T-helper 1 cell treated with Interleukin-12 subunit alpha and Interleukin-12 subunit beta and Interleukin-4 antibody, amounts not matched to agents 30 μg/mL and 1 μg/mL, for 36 hours (primary cell): Measurements from ENCODE around the gene TENM4.

ENCODE experiments used
- H3K27ac Mint-ChIP-seq: one replicate; pipeline ENCODE4 v1.8.0; 2021; ENCODE audit warnings: mild to moderate bottlenecking, mixed read lengths
- H3K27me3 Mint-ChIP-seq: one replicate; pipeline ENCODE4 v1.8.0; 2021; ENCODE audit warnings: low read depth, mixed read lengths
- H3K36me3 Mint-ChIP-seq: one replicate; pipeline ENCODE4 v1.8.0; 2021; ENCODE audit warnings: low read depth, mixed read lengths
- H3K4me1 Mint-ChIP-seq: one replicate; pipeline ENCODE4 v1.8.0; 2021; ENCODE audit warnings: low read depth, mixed read lengths
- H3K4me3 Mint-ChIP-seq: one replicate; pipeline ENCODE4 v1.8.0; 2021; ENCODE audit warnings: mild to moderate bottlenecking, moderate library complexity, mixed read lengths
- H3K9me3 Mint-ChIP-seq: one replicate; pipeline ENCODE4 v1.8.0; 2021; ENCODE audit warnings: mixed read lengths

Gene TENM4

GRCh38 chr11:79018371-79018849, 422.4 kb downstream of the TENM4 start:
- Mint-ChIP-seq H3K27ac (no peak overlapping the region), H3K27me3 (peaks cover 14% of the 10 kb centered on the region), H3K9me3 (no peaks in the 10 kb centered on the region), H3K4me1 (no peaks in the 10 kb centered on the region), H3K36me3 (no peaks in the 10 kb centered on the region), H3K4me3 (no peak overlapping the region)

GRCh38 chr11:79017811-79018210, 423.0 kb downstream of the TENM4 start:
- H3K4me1 Mint-ChIP-seq: no peaks in the 10 kb centered on the region
- no peaks in the 10 kb centered on the region for H3K9me3 Mint-ChIP-seq
- no peaks in the 10 kb centered on the region for H3K36me3 Mint-ChIP-seq
- H3K4me3 Mint-ChIP-seq: no peak overlapping the region
- peaks cover 13% of the 10 kb centered on the region for H3K27me3 Mint-ChIP-seq
- H3K27ac Mint-ChIP-seq: no peak overlapping the region

DNA sequence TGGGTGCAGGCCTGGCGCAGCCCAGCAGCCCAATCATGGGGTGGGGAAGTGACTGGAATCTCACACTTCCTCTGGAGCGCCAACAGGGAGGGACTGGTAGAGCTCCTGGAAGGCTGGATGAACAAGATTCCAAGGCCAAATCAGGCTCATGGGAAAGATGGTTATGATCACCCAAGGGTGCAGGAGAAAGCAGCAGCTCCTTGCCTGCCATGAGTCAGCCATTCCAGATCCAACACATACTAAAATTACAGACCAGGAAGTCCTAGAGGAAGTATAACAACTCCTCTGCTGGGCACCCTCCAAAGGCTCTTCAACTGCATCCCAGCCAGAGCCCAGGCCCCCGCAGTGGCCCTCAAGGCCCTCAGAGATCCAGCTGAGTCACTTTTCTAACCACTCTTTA, 427.3 kb downstream of the TENM4 start:
- H3K36me3 Mint-ChIP-seq: no peaks in the 10 kb centered on the region
- no peaks in the 10 kb centered on the region for H3K9me3 Mint-ChIP-seq
- H3K4me3 Mint-ChIP-seq: no peak overlapping the region
- no peaks in the 10 kb centered on the region for H3K4me1 Mint-ChIP-seq
- peaks cover 8% of the 10 kb centered on the region for H3K27me3 Mint-ChIP-seq
- no peak overlapping the region for H3K27ac Mint-ChIP-seq

DNA sequence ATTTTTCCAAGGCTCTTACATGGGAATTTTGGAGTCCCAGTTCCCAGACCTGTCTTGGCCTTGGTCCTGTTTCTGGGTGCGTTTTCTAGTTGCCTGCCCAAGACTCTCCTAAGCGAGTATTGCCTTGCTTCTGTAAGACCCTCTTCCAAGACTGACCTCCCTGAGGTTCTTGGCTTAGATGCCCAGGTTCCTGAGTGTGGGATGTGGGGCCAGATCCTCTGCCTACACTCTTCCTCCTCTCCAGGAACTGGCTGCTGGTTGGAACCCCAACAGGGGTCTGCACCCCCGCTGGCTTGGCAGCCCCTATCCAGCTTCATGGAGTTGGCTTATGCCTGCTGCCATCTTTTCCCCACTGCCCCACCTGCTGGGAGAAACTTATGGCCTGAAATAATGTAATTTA, 429.5 kb downstream of the TENM4 start:
- H3K27ac Mint-ChIP-seq: no peak overlapping the region
- no peaks in the 10 kb centered on the region for H3K4me1 Mint-ChIP-seq
- no peaks in the 10 kb centered on the region for H3K9me3 Mint-ChIP-seq
- no peak overlapping the region for H3K4me3 Mint-ChIP-seq
- H3K36me3 Mint-ChIP-seq: no peaks in the 10 kb centered on the region
- H3K27me3 Mint-ChIP-seq: peaks cover 8% of the 10 kb centered on the region

DNA sequence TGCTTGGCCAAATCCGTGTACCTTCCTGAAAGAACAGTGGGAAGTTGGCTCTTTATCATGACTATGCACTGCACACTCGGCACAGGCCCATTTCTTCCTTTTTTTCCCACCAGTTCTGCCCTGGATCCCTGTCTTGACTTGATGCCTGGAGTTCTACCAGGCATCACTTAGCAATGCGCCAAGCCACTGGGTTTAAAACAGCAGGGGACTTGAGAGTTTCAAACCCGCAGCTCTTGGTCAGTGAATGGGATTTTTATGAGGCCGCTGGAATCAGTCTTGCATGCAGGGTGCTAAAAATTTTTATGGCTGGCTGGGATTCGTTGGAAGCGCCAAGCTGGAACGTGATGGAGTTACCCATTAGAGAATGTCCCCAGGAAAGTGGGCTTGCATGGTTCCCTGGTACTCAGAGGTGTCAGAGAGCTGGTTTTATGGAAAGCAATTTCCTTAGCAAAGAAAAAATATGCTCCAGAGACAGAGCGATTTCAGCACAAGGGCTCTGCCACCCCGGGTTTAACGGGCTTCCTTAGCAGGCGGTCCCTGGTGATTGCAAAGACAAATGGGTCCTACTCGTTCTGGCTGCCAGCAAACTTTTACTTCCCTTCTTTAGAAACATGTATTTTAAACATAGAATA, 432.9 kb downstream of the TENM4 start:
- no peaks in the 10 kb centered on the region for H3K4me1 Mint-ChIP-seq
- no peaks in the 10 kb centered on the region for H3K36me3 Mint-ChIP-seq
- no peak overlapping the region for H3K4me3 Mint-ChIP-seq
- H3K27me3 Mint-ChIP-seq: no peaks in the 10 kb centered on the region
- no peaks in the 10 kb centered on the region for H3K9me3 Mint-ChIP-seq
- H3K27ac Mint-ChIP-seq: no peak overlapping the region

- no peak overlapping the region for H3K4me3 Mint-ChIP-seq
- no peaks in the 10 kb centered on the region for H3K27me3 Mint-ChIP-seq
- no peaks in the 10 kb centered on the region for H3K9me3 Mint-ChIP-seq
- H3K4me1 Mint-ChIP-seq: no peaks in the 10 kb centered on the region
- no peak overlapping the region for H3K27ac Mint-ChIP-seq
- H3K36me3 Mint-ChIP-seq: no peaks in the 10 kb centered on the region
These were observed 434.0 kb downstream of the TENM4 start for GRCh38 chr11:79006854-79007253.

- Mint-ChIP-seq H3K4me1 (no peaks in the 10 kb centered on the region), H3K27ac (no peak overlapping the region), H3K36me3 (no peaks in the 10 kb centered on the region), H3K27me3 (no peaks in the 10 kb centered on the region), H3K4me3 (no peak overlapping the region), H3K9me3 (peaks cover 18% of the 10 kb centered on the region)
These were observed 444.8 kb downstream of the TENM4 start for GRCh38 chr11:78996007-78996406.

DNA sequence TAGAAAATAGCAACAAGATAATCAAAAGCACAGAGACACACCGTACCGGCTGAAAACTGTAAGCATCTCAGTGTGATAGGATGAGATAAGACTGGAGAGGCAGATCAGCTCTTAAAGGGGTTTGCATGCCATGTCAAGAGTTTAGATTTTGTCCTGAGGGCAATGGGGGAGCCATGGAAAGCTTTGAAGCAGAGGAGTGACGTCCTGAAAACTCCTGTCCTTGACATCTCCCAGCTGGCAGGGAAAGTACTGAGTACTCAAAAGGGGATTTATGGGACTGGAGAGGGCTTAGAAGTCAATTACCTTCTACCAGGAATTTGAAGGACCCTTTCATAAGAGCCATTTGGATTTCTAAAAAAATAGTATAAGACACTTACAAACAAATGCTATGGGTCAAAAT, 445.7 kb downstream of the TENM4 start:
- H3K27me3 Mint-ChIP-seq: no peaks in the 10 kb centered on the region
- no peak overlapping the region for H3K4me3 Mint-ChIP-seq
- no peaks in the 10 kb centered on the region for H3K4me1 Mint-ChIP-seq
- H3K27ac Mint-ChIP-seq: no peak overlapping the region
- peaks cover 18% of the 10 kb centered on the region for H3K9me3 Mint-ChIP-seq
- H3K36me3 Mint-ChIP-seq: no peaks in the 10 kb centered on the region

DNA sequence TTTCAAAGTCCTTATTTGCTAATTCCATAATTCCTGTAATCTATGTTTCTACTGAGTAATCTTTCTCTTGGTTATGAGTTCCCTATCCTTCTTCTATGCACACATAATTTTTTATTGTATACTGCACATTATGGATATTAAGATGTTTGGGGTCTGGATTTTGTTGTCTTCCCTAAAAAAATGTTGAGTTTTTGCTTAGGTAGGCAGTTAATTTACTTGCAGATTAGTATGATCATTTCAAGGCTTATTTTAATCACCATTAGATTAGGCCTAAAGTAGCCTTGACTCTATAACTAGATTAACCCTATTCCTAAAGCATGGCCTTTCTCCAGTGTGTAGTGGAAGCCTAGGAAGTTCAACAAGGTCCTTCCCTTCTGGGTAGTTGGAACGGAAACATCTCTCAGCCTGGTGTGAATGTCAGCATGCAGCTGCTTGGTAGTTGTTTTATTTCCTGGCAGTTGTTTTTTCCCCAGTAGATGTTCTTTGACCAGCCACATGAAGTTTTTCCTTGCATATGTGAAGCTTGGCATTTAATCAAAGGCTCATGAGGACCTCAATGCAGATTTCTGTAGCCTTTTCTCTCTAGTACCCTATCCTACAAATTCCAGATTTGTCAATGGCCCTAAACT, 446.9 kb downstream of the TENM4 start:
- no peaks in the 10 kb centered on the region for H3K27me3 Mint-ChIP-seq
- H3K4me1 Mint-ChIP-seq: no peaks in the 10 kb centered on the region
- H3K4me3 Mint-ChIP-seq: no peak overlapping the region
- H3K36me3 Mint-ChIP-seq: no peaks in the 10 kb centered on the region
- no peak overlapping the region for H3K27ac Mint-ChIP-seq
- peaks cover 7% of the 10 kb centered on the region for H3K9me3 Mint-ChIP-seq

DNA sequence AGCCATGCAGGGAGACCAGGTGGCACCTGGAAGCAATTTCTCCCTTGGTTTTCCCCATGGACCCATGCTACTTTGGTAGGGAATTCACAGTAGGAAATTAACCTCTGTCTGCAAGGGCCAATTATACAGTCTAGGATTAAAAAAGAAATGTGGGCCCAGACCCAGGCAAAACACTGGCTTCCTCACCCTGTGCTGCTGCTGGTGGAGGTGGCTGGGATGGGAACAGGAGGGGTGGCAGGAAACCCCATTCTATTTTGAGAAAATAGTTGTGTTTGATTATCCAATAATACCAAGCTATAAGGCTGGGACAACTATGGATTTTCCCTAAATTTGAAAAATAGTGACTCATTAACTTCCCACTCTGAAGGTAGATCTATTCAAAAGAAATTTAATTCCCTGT, 449.1 kb downstream of the TENM4 start:
- H3K36me3 Mint-ChIP-seq: no peaks in the 10 kb centered on the region
- H3K9me3 Mint-ChIP-seq: no peaks in the 10 kb centered on the region
- no peak overlapping the region for H3K27ac Mint-ChIP-seq
- no peak overlapping the region for H3K4me3 Mint-ChIP-seq
- H3K27me3 Mint-ChIP-seq: no peaks in the 10 kb centered on the region
- no peaks in the 10 kb centered on the region for H3K4me1 Mint-ChIP-seq

DNA sequence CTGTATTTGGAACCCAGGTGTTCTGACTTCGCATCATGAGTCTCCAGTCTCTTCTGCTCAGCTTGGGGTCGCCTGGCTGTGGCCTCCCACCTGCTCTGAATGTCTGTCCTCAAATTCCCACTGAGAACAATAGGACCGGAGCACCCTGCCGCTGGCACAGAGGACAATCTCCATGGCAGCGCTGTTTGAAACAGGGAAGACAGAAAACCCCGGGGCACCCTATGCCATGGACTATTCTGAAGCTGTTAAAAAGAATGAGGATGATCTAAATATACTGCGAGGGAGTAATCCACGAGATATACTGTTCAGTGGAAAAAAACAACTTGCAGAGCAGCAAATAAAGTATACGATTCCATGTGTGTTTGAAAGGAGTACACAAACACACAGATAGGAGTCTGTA, 450.6 kb downstream of the TENM4 start:
- no peaks in the 10 kb centered on the region for H3K36me3 Mint-ChIP-seq
- H3K9me3 Mint-ChIP-seq: no peaks in the 10 kb centered on the region
- no peaks in the 10 kb centered on the region for H3K4me1 Mint-ChIP-seq
- no peak overlapping the region for H3K27ac Mint-ChIP-seq
- no peaks in the 10 kb centered on the region for H3K27me3 Mint-ChIP-seq
- H3K4me3 Mint-ChIP-seq: no peak overlapping the region

- Mint-ChIP-seq H3K27ac (no peak overlapping the region), H3K27me3 (no peaks in the 10 kb centered on the region), H3K4me1 (no peaks in the 10 kb centered on the region), H3K9me3 (no peaks in the 10 kb centered on the region), H3K36me3 (no peaks in the 10 kb centered on the region), H3K4me3 (no peak overlapping the region)
These were observed 453.1 kb downstream of the TENM4 start for GRCh38 chr11:78987748-78988147.

- H3K9me3 Mint-ChIP-seq: no peaks in the 10 kb centered on the region
- no peaks in the 10 kb centered on the region for H3K4me1 Mint-ChIP-seq
- no peak overlapping the region for H3K4me3 Mint-ChIP-seq
- no peak overlapping the region for H3K27ac Mint-ChIP-seq
- H3K36me3 Mint-ChIP-seq: no peaks in the 10 kb centered on the region
- no peaks in the 10 kb centered on the region for H3K27me3 Mint-ChIP-seq
These were observed 454.5 kb downstream of the TENM4 start for GRCh38 chr11:78986305-78986704.

DNA sequence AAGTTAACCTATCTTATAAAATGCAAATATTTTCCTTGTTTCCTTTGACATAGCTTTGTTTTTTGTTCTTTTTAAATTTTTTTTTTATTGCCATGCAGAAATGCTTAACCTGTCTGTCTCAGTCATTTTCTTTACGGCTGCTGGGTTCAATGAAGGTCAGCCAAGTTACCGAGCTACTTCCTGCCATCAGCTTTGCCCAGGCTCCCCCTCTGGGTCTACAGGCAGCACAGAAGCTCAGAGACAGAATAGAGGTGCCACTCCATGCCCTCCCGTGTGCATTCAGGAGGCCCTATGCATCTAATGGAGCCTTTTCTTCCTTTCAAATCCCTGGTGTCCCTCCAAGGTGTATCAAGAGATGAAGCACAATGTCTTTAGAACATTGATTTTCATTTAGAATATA, 455.2 kb downstream of the TENM4 start:
- no peak overlapping the region for H3K27ac Mint-ChIP-seq
- H3K4me3 Mint-ChIP-seq: no peak overlapping the region
- no peaks in the 10 kb centered on the region for H3K27me3 Mint-ChIP-seq
- no peaks in the 10 kb centered on the region for H3K9me3 Mint-ChIP-seq
- no peaks in the 10 kb centered on the region for H3K4me1 Mint-ChIP-seq
- H3K36me3 Mint-ChIP-seq: no peaks in the 10 kb centered on the region

DNA sequence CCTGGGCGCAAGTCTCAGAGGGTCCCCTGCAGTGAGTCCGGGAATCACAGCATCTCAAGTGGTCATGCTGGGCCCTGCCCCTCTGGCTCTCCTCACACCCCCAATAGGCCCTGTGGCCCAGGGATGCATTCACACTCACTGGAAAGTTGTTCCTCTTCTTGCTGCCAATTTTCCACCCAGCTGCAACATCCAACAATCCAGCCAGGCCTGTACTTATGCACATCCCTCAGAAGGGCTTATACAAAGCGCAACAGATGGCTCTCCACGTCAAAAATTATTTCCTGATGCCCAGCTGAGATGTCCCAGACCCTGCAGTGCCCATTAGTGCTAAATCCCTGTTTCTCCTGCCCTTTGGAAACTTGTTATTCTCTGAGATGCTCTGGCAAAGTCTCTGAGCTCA, 458.4 kb downstream of the TENM4 start:
- H3K27me3 Mint-ChIP-seq: no peaks in the 10 kb centered on the region
- no peak overlapping the region for H3K4me3 Mint-ChIP-seq
- no peak overlapping the region for H3K27ac Mint-ChIP-seq
- H3K4me1 Mint-ChIP-seq: no peaks in the 10 kb centered on the region
- H3K36me3 Mint-ChIP-seq: no peaks in the 10 kb centered on the region
- H3K9me3 Mint-ChIP-seq: peaks cover under 1% of the 10 kb centered on the region
